22Rv1 (cell line): ENCODE measurements around the gene ZMYM2.
A peak's percentile ranks its signal among the peaks of the same experiment; 100 is the strongest.

Experiments
- H3K27ac ChIP-seq: fragments of 450-650 bp; 2 replicates; pipeline ENCODE4 v1.5.1; 2017
- CTCF ChIP-seq: fragments of 450-650 bp; IDR thresholded peaks from 2 replicates; pipeline ENCODE4 v1.5.1; 2017; ENCODE audit warnings: mild to moderate bottlenecking
- ZFX ChIP-seq: fragments of 450-650 bp; IDR thresholded peaks from 2 replicates; pipeline ENCODE4 v1.6.1; 2017; ENCODE audit warnings: antibody characterized with exemption, borderline replicate concordance

Gene ZMYM2

DNA sequence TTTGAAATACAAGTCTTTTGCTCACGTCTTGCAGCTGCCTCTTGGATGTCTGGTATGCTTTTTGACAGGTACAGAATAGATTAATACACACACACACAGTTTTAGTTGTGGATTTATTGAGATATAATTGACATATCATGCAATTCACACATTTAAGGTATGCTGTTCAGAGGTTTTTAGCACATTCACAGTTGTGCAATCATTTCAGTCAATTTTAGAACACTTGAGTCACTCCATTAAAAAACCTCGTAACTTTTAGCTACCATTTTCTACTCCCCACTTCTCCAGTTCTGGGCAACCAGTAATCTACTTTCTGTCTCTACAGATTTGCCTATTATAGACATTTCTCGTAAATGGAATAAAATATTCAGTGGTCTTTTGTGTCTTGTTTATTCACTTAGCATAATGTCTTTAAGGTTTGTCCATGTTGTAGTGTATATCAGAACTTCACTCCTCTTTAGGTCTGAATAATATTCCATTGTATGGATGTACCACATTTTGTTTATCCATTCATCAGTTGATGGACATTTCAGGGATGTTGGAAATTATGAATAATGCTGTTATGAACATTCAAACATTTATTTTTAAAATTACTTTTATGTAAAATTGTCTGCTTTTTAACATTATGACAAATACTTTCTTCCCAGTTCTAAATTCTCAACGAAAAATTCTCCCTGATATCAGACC is 2.5 kb upstream of the ZMYM2 start:
- no peak overlapping the region for H3K27ac ChIP-seq
- TF ChIP-seq ZFX (no peak), CTCF (no peak)

GRCh38 chr13:19957320-19958154 is 990 bp upstream of the ZMYM2 start:
- TF ChIP-seq ZFX (no peak), CTCF (no peak)

DNA sequence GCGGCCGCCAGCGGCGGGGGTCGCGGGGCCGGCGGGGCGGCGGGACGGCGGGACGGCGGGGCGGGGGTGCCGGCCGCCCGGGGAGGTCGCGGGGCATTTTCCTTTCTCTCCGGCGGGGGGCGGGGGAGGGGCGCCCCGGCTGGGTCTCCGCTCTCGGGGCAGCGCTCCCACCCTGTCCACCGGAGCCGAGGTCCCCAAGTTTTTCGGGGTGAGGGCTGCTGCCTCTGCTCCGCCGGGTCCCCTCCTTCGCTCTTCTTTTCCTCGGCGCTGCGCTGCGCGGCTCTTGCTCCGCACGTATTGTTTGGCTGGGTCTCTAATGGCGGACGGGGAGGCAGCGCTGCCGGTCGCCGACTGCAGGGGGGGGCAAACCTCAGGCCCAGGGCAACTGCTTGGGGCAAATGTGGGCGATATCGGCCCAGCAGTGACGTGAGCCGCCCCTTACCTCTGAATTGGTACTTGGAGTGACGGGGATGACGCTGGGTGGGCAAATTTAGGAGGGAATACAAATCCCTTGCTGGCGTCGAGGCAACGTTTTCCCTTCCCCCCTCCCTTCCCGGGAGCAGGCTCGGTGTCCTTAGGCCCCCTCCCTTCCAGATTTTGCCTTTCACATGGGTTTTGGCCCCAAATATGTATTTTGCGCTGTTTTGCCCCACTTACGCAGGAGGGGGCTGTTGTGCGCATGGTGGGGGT is 759 bp downstream of the ZMYM2 start:
- TF ChIP-seq CTCF (no peak), ZFX (no peak)
- peak overlapping the region; percentile 97 for H3K27ac ChIP-seq

More at GRCh38 chr13:19957320-19958154, 990 bp upstream of the ZMYM2 start:
- peak overlapping the region; percentile 97 for H3K27ac ChIP-seq

DNA sequence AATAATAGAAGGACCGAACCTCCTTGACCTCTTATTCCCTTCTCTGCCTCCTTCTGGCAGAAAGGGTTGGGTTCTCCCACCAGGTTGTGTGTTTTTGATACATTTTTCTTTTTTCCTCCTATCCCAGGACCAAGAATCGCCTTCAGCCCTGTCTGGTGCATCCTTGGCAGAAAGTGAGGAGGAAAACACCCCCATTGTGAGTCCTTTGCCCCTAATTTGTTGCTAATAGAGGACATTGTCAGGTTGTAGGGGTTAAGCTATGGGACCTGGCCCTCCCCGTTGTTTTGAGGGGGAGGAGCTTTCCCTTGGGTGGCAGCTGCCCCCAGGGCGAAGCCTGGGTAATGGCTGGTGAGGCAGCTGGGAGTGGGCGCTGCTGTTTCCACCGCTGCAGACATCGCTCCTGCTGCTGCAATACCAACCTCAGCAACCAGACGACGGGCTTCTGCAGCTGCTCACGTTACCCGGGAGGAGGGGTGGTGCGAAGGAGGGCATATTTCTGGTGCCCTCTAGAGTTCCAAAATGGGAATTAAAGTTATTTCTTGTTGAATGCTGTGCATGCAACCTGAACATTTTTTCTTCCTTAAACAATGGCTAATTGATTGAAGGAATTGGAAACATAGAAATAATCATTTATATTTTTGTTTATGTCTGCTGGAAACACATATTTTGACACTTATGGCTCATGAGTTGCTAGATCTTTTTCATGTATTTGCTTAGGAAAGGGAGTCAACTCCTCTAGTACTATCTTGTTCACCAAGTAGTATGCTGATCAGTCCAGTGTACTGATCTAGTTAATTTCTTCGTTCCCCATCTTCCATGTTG is 1.5 kb downstream of the ZMYM2 start:
- peak overlapping the region; percentile 97 for H3K27ac ChIP-seq
- TF ChIP-seq CTCF = peak; percentile 96
- TF ChIP-seq ZFX = no peak

- TF ChIP-seq CTCF (no peak), ZFX (no peak)
- peak overlapping the region; percentile 97; the same call in 1 of the 2 replicates for H3K27ac ChIP-seq
These were observed 2.1 kb downstream of the ZMYM2 start for GRCh38 chr13:19960653-19960976.

DNA sequence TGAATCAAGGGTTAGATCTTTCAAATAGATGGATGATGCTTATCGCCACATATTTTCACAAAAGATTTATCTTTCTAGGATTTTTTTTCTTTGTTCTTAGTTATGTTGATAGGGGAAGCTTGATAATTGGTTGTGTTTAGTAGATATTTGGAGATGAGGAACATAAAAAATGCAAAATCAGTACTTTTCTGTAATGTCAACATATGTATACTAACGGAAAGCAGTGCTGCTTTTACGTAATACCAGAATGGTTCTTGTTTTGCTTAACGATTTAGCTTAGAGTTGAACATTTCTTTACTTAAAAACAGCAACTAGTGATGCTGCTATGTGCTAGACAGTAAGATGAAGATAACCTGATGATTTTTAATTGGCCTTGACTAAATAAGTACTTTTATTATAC is 3.0 kb downstream of the ZMYM2 start:
- no peak overlapping the region for H3K27ac ChIP-seq
- TF ChIP-seq CTCF = no peak
- TF ChIP-seq ZFX = no peak
